ENCODE measurements around the gene TEAD4.

DNA sequence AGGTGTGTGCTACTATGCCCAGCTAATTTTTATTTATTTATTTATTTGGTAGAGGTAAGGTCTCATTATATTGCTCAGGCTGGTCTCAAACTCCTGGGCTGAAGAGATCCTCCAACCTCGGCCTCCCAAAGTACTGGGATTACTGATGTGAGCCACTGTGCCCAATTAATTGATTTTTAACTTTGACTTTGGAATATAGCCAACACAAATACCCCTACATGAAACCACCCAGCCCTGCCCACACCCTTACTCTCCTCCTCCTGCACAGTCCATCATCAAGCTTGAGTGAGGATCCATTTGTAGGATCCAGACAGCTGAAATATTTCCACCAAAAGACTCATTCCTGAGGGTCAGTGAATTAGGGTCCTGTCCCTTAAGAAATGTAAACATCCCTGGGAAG, 3.3 kb upstream of the TEAD4 start:
- TF ChIP-seq, protein P1, sequence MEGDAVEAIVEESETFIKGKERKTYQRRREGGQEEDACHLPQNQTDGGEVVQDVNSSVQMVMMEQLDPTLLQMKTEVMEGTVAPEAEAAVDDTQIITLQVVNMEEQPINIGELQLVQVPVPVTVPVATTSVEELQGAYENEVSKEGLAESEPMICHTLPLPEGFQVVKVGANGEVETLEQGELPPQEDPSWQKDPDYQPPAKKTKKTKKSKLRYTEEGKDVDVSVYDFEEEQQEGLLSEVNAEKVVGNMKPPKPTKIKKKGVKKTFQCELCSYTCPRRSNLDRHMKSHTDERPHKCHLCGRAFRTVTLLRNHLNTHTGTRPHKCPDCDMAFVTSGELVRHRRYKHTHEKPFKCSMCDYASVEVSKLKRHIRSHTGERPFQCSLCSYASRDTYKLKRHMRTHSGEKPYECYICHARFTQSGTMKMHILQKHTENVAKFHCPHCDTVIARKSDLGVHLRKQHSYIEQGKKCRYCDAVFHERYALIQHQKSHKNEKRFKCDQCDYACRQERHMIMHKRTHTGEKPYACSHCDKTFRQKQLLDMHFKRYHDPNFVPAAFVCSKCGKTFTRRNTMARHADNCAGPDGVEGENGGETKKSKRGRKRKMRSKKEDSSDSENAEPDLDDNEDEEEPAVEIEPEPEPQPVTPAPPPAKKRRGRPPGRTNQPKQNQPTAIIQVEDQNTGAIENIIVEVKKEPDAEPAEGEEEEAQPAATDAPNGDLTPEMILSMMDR (IDR thresholded peaks at IDR 0.05; ENCODE audit: borderline replicate concordance, extremely low read depth, low read length, poor library complexity, severe bottlenecking), result no peak
- TF ChIP-seq EZH2 (IDR thresholded peaks at IDR 0.05; ENCODE audit: borderline replicate concordance, low read depth, low read length, severe bottlenecking), result no peak
